Activated CD4-positive, CD25-positive, alpha-beta regulatory T cell (primary cell): ENCODE measurements around the gene SNURF.
"Not testable (repeated sequence)": the region's sequence is repeated elsewhere in the genome, so short reads cannot be mapped to it uniquely, and the experiment has no call there.

Experiments
- DNase-seq, 4 experiments: peaks; one replicate each; lab custom pipeline; 2025; lab: John Stamatoyannopoulos, UW

Gene SNURF

GRCh38 chr15:24971052-24971451 lies 16.3 kb downstream of the SNURF start:
- no peak for DNase-seq

GRCh38 chr15:24971772-24972171 lies 17.0 kb downstream of the SNURF start:
- no peak for DNase-seq

GRCh38 chr15:24972707-24973106 lies 17.9 kb downstream of the SNURF start:
- not testable (repeated sequence) for DNase-seq

GRCh38 chr15:24976932-24977331 lies 22.1 kb downstream of the SNURF start:
- DNase-seq, result no peak

- no peak for DNase-seq
Observed at GRCh38 chr15:24977686-24978085, 22.9 kb downstream of the SNURF start.

GRCh38 chr15:24985224-24985623 lies 30.4 kb downstream of the SNURF start:
- no peak for DNase-seq

GRCh38 chr15:24986653-24987052 lies 31.9 kb downstream of the SNURF start:
- no peak for DNase-seq
